Esophagus muscularis mucosa (tissue), 4 donors: ENCODE data around the gene DNAJB13. TPM values are rescaled to one million over a fixed set of nuclear protein-coding genes. Genes with fewer than 3 reads are reported as not detected.

Source experiments
- DNase-seq: peaks from one replicate; pipeline ENCODE4 v3.0.0-alpha.2; 2017; ENCODE audit errors: extremely low spot score
- H3K27ac ChIP-seq, 4 donors: fragments of 200-600 bp; sonication (generic); replicated peaks in 1 of 4; 1 replicate in 3 of 4; 2 replicates in 1 of 4; pipeline ENCODE4 v1.5.1; 2016 to 2019; ENCODE audit warnings: mild to moderate bottlenecking in 1 of 4
- H3K27me3 ChIP-seq, 4 donors: fragments of 200-600 bp; sonication (generic); one replicate each; pipeline versions ENCODE4 v1.5.1 to v1.6.0; 2016 to 2019
- H3K36me3 ChIP-seq, 4 donors: fragments of 200-600 bp; sonication (generic); one replicate each; pipeline ENCODE4 v1.5.1; 2016 to 2019
- H3K4me1 ChIP-seq, 4 donors: fragments of 200-600 bp; sonication (generic); one replicate each; pipeline ENCODE4 v1.5.1; 2016 to 2019
- H3K4me3 ChIP-seq, 4 donors: fragments of 200-600 bp; sonication (generic); 1 replicate in 2 of 4; 2 replicates in 2 of 4; pipeline ENCODE4 v1.5.1; 2016 to 2019; ENCODE audit warnings: mild to moderate bottlenecking in 4 of 4, moderate library complexity in 1 of 4
- H3K9me3 ChIP-seq, 4 donors: fragments of 200-600 bp; sonication (generic); 1 replicate in 3 of 4; 2 replicates in 1 of 4; pipeline ENCODE4 v1.5.1; 2016 to 2019
- EP300 ChIP-seq: sonication (generic); formaldehyde crosslinking; IDR thresholded peaks from one replicate; pipeline ENCODE4 v1.6.1; 2017; ENCODE audit warnings: antibody characterized with exemption
- POLR2A ChIP-seq: fragments of 450-650 bp; IDR thresholded peaks from one replicate; pipeline ENCODE4 v1.6.1; 2017; ENCODE audit warnings: antibody characterized with exemption, moderate library complexity, mild to moderate bottlenecking, low read depth
- POLR2AphosphoS5 ChIP-seq, 2 donors: sonication (generic); formaldehyde crosslinking; IDR thresholded peaks; one replicate each; pipeline ENCODE4 v1.6.1; 2017; ENCODE audit warnings: antibody characterized with exemption in 2 of 2
- WGBS: methylation state at CpG from one replicate; pipeline ENCODE4 v1.1.5; 2018; 5-methylcytosine and 5-hydroxymethylcytosine counted together
- intact Hi-C: fragments of 100-400 bp; cut with DNase I; formaldehyde crosslinking; loops from one replicate; pipeline ENCODE4 v1.15.1; 2023
- total RNA-seq, 4 donors: library from RNA; depleted of rRNA; stranded (reverse); fragments of >200 nt; gene quantifications; one replicate each; pipeline versions ENCODE4 v1.1.0 to v1.2.1, GENCODE V29; 2016
- TF ChIP-seq, protein P1 (sequence below), 3 experiments: fragments of 200-600 bp in 2 of 3; fragments of 450-650 bp in 1 of 3; sonication (generic) in 2 of 3; IDR thresholded peaks; one replicate each; pipeline ENCODE4 v1.5.1; 2017 to 2019; ENCODE audit warnings: antibody characterized with exemption in 3 of 3, mild to moderate bottlenecking in 2 of 3, moderate library complexity in 1 of 3

The DNAJB13 gene
- total RNA-seq, 4 donors from 2014 or later: not detected

- 95% methylated on average over 6 of the region's 6 CpGs for WGBS
- no peaks in the 10 kb centered on the region for H3K9me3 ChIP-seq
- H3K27me3 ChIP-seq: no peaks in the 10 kb centered on the region
- no peak for DNase-seq
- no peak overlapping the region for H3K4me3 ChIP-seq
- TF ChIP-seq, protein P1, sequence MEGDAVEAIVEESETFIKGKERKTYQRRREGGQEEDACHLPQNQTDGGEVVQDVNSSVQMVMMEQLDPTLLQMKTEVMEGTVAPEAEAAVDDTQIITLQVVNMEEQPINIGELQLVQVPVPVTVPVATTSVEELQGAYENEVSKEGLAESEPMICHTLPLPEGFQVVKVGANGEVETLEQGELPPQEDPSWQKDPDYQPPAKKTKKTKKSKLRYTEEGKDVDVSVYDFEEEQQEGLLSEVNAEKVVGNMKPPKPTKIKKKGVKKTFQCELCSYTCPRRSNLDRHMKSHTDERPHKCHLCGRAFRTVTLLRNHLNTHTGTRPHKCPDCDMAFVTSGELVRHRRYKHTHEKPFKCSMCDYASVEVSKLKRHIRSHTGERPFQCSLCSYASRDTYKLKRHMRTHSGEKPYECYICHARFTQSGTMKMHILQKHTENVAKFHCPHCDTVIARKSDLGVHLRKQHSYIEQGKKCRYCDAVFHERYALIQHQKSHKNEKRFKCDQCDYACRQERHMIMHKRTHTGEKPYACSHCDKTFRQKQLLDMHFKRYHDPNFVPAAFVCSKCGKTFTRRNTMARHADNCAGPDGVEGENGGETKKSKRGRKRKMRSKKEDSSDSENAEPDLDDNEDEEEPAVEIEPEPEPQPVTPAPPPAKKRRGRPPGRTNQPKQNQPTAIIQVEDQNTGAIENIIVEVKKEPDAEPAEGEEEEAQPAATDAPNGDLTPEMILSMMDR (IDR thresholded peaks at IDR 0.05): no peak
- TF ChIP-seq POLR2AphosphoS5 (IDR thresholded peaks at IDR 0.05) (no peak), EP300 (no peak), POLR2A (no peak)
- intact Hi-C loops: no loop called here
- peaks cover 0 to 2% (median under 1%) of the 10 kb centered on the region in 4 donors for H3K4me1 ChIP-seq
- H3K36me3 ChIP-seq: no peaks in the 10 kb centered on the region
- no peak overlapping the region for H3K27ac ChIP-seq
Measured at GRCh38 chr11:73989156-73989555, 38.3 kb downstream of the DNAJB13 start.

- DNase-seq: no peak
- H3K27ac ChIP-seq: no peak overlapping the region
- H3K36me3 ChIP-seq: no peaks in the 10 kb centered on the region
- no peaks in the 10 kb centered on the region for H3K4me1 ChIP-seq
- no peaks in the 10 kb centered on the region for H3K9me3 ChIP-seq
- H3K4me3 ChIP-seq: no peak overlapping the region
- TF ChIP-seq EP300 (no peak), POLR2A (no peak), POLR2AphosphoS5 (IDR thresholded peaks at IDR 0.05) (no peak)
- TF ChIP-seq, protein P1 (IDR thresholded peaks at IDR 0.05): no peak
- no peaks in the 10 kb centered on the region for H3K27me3 ChIP-seq
- intact Hi-C loops: no loop called here
- WGBS: 83% methylated on average over 2 of the region's 2 CpGs
Measured at GRCh38 chr11:73990730-73991129, 39.9 kb downstream of the DNAJB13 start.

- TF ChIP-seq, protein P1 (IDR thresholded peaks at IDR 0.05): no peak
- TF ChIP-seq EP300 (no peak), POLR2AphosphoS5 (IDR thresholded peaks at IDR 0.05) (no peak), POLR2A (no peak)
- H3K9me3 ChIP-seq: no peaks in the 10 kb centered on the region
- H3K4me3 ChIP-seq: no peak overlapping the region
- H3K27me3 ChIP-seq: no peaks in the 10 kb centered on the region
- WGBS: 88% methylated on average over 5 of the region's 6 CpGs
- H3K27ac ChIP-seq: no peak overlapping the region
- no peak for DNase-seq
- H3K4me1 ChIP-seq: no peaks in the 10 kb centered on the region
- intact Hi-C loops: no loop called here
- no peaks in the 10 kb centered on the region for H3K36me3 ChIP-seq
Measured at GRCh38 chr11:73991471-73992006, 40.7 kb downstream of the DNAJB13 start.

DNA sequence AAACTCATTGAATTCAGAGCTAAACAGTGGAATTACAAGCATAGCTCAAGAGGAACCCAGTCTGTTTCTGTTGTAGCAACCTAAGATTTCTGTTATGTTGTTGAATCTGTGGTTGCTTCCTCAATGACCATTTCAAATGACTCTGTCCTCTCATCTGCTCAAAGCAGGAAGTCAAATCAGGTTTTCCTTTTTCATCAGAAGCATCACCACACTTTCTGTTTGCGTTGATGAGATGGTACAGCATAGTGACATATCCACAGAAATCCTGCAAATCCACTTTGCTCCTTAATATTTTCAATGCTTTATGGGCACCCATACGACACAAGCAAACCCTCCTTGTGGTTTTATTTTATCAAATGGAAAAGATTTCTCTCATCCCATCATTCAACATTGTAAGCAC, 44.4 kb downstream of the DNAJB13 start:
- H3K27ac ChIP-seq: no peak overlapping the region
- no peak for TF ChIP-seq EP300
- H3K9me3 ChIP-seq: no peaks in the 10 kb centered on the region
- no peak for DNase-seq
- H3K4me3 ChIP-seq: no peak overlapping the region
- intact Hi-C loops: no loop called here
- no peaks in the 10 kb centered on the region for H3K27me3 ChIP-seq
- H3K4me1 ChIP-seq: no peaks in the 10 kb centered on the region
- H3K36me3 ChIP-seq: no peaks in the 10 kb centered on the region
- WGBS: 88% methylated on average over 2 of the region's 2 CpGs

DNA sequence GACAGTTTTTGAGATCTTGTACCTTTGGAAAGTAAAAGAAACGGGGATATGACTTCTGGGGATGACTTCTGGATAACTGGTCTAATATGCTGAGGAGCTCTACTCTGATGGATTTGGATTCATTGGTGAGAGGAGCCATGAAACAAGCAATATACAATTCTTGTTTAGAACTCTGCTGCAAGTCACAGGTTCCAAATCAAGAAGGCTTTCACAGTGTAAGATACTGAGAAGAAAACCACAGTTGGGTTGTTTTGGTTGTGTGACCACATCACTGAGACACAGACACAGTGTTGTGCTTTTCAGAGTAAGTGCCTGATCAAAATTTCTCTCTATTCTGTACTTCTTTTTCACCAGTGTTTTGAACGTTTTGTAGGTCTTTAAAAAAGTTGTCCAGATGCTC, 44.9 kb downstream of the DNAJB13 start:
- no peaks in the 10 kb centered on the region for H3K27me3 ChIP-seq
- TF ChIP-seq POLR2AphosphoS5 (IDR thresholded peaks at IDR 0.05) (no peak), EP300 (no peak), POLR2A (no peak)
- TF ChIP-seq, protein P1 (IDR thresholded peaks at IDR 0.05): no peak
- no peak overlapping the region for H3K4me3 ChIP-seq
- 73% methylated on average over 2 of the region's 2 CpGs for WGBS
- intact Hi-C loops: no loop called here
- H3K27ac ChIP-seq: no peak overlapping the region
- H3K9me3 ChIP-seq: no peaks in the 10 kb centered on the region
- H3K36me3 ChIP-seq: no peaks in the 10 kb centered on the region
- no peaks in the 10 kb centered on the region for H3K4me1 ChIP-seq
- no peak for DNase-seq
